ENCODE measurements around the gene SGMS1.

DNA sequence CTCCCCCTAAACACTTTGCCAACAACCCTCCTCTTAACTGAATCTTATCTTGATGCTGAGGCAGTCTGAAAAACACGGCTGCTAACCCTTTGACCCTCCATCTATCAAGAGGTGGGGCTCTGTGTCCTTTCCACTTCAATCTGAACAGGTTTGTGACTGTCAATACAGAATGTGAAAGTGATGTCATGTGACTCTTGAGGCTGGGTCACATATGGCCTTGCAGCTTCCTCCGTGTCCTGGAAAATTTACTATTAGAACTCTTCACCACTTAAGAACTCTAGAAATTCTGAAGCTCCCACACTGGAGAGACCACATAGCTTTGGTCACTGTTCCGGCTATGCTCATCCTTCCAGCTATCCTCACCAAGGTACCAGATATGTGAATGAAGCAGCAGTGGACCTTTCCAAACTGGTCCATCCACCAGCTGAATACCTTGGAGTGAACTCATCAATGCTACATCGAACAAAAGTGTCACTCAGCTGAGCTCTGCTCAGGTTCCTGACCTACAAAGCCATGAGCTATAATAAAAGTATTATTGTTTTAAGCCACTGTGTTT lies 341.7 kb downstream of the SGMS1 start:
- TF ChIP-seq, protein P1, sequence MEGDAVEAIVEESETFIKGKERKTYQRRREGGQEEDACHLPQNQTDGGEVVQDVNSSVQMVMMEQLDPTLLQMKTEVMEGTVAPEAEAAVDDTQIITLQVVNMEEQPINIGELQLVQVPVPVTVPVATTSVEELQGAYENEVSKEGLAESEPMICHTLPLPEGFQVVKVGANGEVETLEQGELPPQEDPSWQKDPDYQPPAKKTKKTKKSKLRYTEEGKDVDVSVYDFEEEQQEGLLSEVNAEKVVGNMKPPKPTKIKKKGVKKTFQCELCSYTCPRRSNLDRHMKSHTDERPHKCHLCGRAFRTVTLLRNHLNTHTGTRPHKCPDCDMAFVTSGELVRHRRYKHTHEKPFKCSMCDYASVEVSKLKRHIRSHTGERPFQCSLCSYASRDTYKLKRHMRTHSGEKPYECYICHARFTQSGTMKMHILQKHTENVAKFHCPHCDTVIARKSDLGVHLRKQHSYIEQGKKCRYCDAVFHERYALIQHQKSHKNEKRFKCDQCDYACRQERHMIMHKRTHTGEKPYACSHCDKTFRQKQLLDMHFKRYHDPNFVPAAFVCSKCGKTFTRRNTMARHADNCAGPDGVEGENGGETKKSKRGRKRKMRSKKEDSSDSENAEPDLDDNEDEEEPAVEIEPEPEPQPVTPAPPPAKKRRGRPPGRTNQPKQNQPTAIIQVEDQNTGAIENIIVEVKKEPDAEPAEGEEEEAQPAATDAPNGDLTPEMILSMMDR (IDR thresholded peaks at IDR 0.05), result no peak
- no peak for TF ChIP-seq POLR2A (IDR thresholded peaks at IDR 0.05)
